ENCODE results near the gene ARID3A.
A peak's percentile ranks its signal among the peaks of the same experiment; 100 is the strongest.

Gene ARID3A

DNA sequence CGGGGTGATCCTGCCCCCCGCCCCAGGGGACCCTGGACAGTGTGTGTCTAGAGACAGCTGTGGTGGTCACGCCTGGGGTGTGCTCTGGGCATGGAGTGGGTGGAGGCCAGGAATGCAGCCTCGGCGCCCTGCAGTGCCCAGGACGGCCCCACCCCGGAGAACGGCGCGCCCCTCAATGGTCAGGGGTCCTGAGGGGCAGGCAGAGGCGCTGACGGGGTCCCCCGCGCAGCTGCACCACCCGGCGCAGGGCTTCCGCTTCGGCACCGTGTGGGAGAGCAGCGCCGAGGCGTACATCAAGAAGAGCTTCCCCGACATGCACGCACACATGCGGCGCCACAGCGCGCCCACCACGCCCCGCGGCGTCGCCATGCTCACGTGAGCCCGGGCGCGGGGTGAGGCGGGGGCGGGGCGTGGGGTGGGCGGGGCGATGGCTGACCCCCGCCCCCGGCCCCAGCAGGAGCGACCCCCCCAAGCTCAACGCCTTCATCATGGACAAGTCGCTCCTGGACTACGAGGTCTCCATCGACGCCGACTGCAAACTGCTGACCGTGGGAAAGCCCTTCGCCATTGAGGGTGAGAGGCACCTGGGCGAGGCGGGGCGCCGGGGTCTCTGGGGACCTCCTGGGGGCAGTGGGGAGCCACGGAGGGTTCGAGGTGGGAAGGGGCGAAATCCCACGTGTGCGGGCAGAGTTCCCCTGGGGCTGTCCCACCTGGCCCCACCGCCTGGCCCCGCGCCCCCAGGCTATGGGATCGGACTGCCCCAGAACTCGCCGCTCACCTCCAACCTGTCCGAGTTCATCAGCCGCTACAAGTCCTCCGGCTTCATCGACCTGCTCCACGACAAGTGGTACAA lies 81.8 kb downstream of the ARID3A start:
- no peaks in the 10 kb centered on the region for H3K36me3 Mint-ChIP-seq
- no peaks in the 10 kb centered on the region for H3K27me3 Mint-ChIP-seq
- H3K4me3 Mint-ChIP-seq, result no peak overlapping the region
- H3K4me1 Mint-ChIP-seq (ENCODE audit: low read depth), result no peaks in the 10 kb centered on the region
- H3K27ac Mint-ChIP-seq, result no peak overlapping the region
- H3K9me3 Mint-ChIP-seq (ENCODE audit: low read depth), result no peaks in the 10 kb centered on the region

DNA sequence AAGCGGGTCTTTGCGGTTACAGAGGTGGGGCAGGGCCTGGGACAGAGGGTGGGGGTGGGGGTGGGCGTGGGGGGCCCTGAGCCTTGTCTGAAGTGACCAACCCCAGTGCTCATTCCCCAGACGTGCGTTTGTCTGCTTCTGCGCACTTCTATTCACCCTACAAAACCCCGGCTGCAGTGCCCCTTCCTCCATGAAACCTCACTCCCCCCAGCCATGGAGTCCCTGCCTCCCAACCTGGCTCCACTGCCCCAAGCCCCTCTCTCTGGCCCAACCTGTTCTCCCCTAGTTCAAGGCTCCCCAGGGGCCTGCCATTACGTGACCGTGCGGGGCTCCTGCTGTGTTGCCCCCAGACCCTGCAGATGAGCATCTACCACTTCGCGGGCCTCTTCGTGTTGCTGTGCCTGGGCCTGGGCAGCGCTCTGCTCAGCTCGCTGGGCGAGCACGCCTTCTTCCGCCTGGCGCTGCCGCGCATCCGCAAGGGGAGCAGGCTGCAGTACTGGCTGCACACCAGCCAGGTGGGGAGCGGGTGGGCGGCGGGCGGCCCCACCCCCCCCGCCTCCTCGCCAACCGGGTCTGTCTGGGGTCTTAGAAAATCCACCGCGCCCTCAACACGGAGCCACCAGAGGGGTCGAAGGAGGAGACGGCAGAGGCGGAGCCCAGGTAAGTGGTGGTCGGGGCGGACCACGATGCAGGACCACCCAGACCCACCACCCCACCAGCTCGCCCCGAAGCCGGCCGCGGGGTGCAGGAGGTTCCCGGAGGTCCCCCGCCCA lies 82.6 kb downstream of the ARID3A start:
- Mint-ChIP-seq H3K27me3 (no peaks in the 10 kb centered on the region), H3K4me1 (ENCODE audit: low read depth) (no peaks in the 10 kb centered on the region), H3K36me3 (no peaks in the 10 kb centered on the region), H3K27ac (no peak overlapping the region), H3K4me3 (no peak overlapping the region), H3K9me3 (ENCODE audit: low read depth) (no peaks in the 10 kb centered on the region)

DNA sequence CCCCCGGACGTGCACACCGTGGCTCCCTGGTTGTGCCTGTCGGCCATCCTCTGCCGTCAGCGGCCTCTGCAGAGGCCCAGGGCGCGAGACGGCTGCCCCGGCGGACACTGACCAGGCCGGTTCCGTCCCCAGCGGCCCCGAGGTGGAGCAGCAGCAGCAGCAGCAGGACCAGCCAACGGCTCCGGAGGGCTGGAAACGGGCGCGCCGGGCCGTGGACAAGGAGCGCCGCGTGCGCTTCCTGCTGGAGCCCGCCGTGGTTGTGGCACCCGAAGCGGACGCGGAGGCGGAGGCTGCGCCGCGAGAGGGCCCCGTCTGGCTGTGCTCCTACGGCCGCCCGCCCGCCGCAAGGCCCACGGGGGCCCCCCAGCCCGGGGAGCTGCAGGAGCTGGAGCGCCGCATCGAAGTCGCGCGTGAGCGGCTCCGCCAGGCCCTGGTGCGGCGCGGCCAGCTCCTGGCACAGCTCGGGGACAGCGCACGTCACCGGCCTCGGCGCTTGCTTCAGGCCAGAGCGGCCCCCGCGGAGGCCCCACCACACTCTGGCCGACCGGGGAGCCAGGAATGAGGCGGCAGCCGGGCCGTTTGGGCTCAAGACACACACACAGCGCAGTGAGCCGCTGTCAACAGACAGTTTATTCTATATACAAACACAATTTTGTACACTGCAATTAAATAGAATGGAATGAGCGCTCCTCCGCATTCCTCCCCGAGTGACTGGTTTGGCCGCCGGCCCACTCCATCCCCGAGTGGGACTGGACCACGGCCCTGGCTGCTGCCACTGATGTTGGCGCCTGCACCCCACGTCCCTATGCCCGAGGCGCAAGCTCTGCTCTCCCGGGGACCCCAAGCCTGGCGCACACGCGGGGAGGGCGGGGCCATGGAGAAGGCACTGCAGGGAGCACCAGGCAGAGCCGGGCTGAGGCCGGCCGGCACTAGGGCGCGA lies 83.5 kb downstream of the ARID3A start:
- H3K27me3 Mint-ChIP-seq, result no peaks in the 10 kb centered on the region
- H3K27ac Mint-ChIP-seq, result no peak overlapping the region
- H3K36me3 Mint-ChIP-seq, result no peaks in the 10 kb centered on the region
- no peak overlapping the region for H3K4me3 Mint-ChIP-seq
- H3K4me1 Mint-ChIP-seq (ENCODE audit: low read depth), result peaks cover 3% of the 10 kb centered on the region
- no peaks in the 10 kb centered on the region for H3K9me3 Mint-ChIP-seq (ENCODE audit: low read depth)

DNA sequence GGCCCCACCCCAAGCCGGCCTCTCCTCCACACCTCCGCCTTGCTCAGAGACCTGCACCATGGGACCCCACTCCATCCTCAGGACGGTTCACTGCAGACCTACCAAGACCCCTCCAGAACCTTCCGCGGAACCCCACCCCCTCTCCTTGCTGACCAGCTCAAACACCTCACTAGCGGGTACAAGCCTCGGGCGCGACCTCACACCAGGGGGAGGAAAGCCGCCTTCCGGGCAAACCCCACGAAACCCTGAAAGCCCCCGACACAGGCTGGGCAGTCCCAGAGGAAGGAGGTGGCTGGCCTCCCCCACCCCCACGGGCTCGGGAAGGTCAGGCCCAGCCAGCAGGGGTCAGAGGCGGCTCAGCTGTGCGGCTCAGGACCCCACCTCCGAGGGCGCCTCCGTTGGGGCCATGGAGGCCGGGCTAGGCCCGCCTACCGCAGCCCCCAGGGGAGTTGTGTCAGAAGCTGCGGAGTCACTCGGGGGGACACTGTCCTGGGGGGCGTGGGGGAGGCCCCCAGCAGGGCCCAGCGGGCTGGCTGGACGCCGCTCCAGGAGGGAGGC lies 84.2 kb downstream of the ARID3A start:
- no peak overlapping the region for H3K4me3 Mint-ChIP-seq
- no peaks in the 10 kb centered on the region for H3K27me3 Mint-ChIP-seq
- H3K9me3 Mint-ChIP-seq (ENCODE audit: low read depth), result no peaks in the 10 kb centered on the region
- H3K27ac Mint-ChIP-seq, result no peak overlapping the region
- H3K4me1 Mint-ChIP-seq (ENCODE audit: low read depth), result peaks cover 3% of the 10 kb centered on the region
- H3K36me3 Mint-ChIP-seq, result no peaks in the 10 kb centered on the region

DNA sequence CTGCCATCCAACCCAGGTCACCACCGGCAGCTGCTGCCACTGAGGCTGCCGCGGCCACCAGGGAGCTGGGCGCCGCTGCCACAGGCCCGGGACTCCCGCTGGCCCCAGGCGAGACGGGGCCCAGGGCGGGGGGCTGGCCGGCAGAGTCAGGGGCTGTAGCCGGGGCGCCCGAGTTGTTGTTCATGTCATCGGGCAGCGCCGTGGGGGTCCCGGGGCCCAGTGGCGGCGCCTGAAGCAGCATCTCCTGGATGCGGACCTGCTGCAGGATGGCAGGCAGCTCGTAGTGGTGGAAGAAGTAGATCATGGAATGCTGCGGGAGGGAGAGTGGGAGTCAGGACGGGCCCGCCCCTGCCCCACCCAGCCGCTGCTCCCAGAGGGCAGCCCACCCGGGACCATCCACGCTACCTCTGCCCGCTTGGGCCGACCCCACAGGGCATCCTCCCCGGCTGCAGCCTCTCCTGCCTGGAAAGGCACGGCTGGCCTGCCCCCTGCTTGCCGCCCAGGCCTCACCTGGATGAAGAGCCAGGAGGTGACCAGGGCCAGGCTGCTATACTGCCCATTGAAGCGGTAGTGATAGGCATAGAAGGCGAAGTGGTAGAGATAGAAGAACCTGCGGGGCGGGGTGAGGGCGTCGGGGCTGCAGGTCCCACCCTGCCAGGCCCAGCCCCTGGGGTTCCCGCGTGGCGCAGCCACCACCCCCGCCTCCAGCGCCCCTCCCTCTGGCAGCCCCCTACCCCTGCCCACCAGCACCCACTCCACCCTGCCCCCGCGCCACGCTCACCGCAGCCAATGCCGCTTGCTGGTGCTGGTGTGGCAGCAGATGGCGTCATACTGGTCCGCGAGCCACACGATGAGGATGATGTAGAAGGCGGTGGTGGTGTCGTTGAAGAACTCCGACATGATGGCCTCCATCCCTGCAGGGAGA lies 85.0 kb downstream of the ARID3A start:
- no peak overlapping the region for H3K4me3 Mint-ChIP-seq
- peaks cover 6% of the 10 kb centered on the region for H3K4me1 Mint-ChIP-seq (ENCODE audit: low read depth)
- H3K27ac Mint-ChIP-seq, result no peak overlapping the region
- H3K9me3 Mint-ChIP-seq (ENCODE audit: low read depth), result no peaks in the 10 kb centered on the region
- H3K27me3 Mint-ChIP-seq, result no peaks in the 10 kb centered on the region
- no peaks in the 10 kb centered on the region for H3K36me3 Mint-ChIP-seq

DNA sequence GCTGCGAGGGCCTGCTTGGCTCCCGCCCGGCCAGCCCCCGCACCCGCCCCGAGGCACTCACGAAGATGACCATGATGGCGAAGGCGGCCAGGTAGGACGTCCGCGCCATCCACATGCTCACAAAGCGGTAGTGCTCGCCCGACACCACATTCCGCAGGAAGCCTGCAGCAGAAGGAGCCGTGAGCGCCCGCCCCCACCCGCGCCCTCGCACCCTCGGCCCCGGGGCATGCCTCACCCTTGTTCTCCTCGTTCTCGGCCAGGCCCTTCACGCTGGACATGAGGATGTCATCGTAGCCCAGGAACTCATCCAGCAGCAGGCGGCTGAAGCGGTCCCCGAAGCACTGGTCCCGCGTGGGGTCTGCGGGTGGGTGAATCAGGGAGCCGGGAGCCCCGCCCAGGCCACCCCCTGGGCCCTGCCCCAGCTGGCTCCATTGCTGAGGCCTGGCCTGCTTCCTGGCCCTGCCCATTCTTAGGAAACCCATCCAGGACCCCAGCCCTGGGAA lies 86.0 kb downstream of the ARID3A start:
- Mint-ChIP-seq H3K9me3 (ENCODE audit: low read depth) (no peaks in the 10 kb centered on the region), H3K4me1 (ENCODE audit: low read depth) (peaks cover 11% of the 10 kb centered on the region), H3K27ac (no peak overlapping the region), H3K4me3 (no peak overlapping the region), H3K27me3 (no peaks in the 10 kb centered on the region), H3K36me3 (no peaks in the 10 kb centered on the region)

DNA sequence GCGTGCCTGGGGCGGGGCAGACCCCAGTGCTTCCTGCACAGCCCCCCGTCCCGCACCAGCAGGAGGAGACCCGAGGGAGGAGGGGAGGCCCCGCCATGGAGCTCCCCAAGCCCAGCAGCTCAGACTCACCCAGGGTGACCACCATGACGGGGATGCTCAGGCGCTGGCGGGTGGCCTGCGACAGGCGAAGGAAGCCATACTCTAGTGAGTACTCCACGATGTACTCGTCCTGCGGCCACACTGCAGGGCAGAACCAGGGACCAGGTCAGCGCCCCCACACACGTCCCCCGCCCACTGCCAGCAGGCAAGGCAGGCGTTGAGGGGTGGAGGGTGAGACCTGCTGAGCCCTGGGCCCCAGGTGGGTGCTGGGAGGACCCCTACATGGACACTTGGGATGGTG lies 86.5 kb downstream of the ARID3A start:
- Mint-ChIP-seq H3K27ac (no peak overlapping the region), H3K4me1 (ENCODE audit: low read depth) (peaks cover 16% of the 10 kb centered on the region), H3K4me3 (no peak overlapping the region)

DNA sequence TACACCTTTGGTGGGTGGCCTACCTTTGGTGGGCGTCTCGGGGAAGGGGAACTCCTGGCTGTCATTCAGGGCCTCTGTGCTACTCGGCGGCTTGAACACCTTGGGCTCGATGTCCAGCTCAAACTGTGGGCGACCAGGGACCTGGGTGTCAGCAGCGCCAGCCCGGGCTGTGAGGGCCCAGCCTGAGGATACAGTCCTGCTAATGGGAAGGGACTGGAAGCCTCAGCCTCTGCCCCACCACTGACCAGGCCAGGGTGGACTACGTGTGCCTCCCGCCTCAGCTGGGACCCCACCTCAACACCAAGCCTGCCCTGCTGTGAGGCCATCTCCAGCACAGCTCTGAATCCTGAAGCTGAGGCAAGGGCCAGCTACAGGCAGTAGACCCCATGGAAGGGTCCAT lies 87.4 kb downstream of the ARID3A start:
- H3K4me3 Mint-ChIP-seq, result no peak overlapping the region
- H3K27me3 Mint-ChIP-seq, result no peaks in the 10 kb centered on the region
- H3K9me3 Mint-ChIP-seq (ENCODE audit: low read depth), result no peaks in the 10 kb centered on the region
- no peak overlapping the region for H3K27ac Mint-ChIP-seq
- peaks cover 22% of the 10 kb centered on the region for H3K4me1 Mint-ChIP-seq (ENCODE audit: low read depth)
- H3K36me3 Mint-ChIP-seq, result no peaks in the 10 kb centered on the region

More for the DNA sequence above, 86.5 kb downstream of the ARID3A start:
- Mint-ChIP-seq H3K36me3 (no peaks in the 10 kb centered on the region), H3K27me3 (no peaks in the 10 kb centered on the region), H3K9me3 (ENCODE audit: low read depth) (no peaks in the 10 kb centered on the region)

DNA sequence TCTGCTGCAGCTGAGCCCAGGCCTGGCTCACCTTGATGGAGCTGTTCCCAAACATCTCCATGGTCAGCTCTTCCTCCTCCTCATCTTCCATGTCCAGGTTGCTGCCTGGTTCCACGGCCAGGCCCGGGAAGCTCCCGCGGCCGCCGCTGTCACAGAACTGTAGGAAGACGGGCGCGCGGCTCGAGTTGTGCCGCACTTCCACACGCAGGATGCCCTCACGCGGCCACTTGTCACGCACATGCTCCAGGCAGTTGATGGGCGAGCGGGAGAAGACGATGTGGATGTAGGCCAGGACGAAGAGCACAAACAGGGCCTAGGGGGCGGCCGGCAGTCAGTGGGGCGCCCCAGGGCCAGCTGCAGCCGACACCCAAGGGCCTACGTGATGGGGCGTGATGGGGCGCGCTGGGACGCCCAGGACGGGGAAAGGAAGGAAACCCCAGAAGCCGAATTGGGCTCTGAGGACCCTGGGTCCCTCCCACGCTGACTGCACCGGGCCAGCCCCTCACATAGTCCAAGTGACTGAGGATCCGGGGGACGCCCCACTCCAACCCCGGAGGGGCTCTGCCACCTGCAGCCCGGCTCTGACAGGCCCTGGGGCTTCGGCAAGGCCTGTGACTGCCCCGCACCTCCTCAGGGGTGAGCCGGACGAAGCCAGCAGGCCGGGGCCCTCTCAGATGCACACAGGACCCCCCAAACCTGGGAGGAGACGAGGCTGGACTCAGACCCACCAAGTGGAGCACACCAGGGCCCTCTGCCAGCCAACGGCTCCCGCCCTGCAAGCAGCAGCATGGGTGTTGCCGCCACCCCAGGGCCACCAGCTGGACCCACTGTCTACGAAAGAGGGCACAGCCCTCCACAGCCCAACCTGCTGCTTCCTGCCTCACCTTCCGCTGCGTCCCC lies 88.6 kb downstream of the ARID3A start:
- Mint-ChIP-seq H3K9me3 (ENCODE audit: low read depth) (no peaks in the 10 kb centered on the region), H3K36me3 (no peaks in the 10 kb centered on the region), H3K27me3 (no peaks in the 10 kb centered on the region), H3K4me1 (ENCODE audit: low read depth) (peaks cover 29% of the 10 kb centered on the region), H3K27ac (no peak overlapping the region), H3K4me3 (no peak overlapping the region)

DNA sequence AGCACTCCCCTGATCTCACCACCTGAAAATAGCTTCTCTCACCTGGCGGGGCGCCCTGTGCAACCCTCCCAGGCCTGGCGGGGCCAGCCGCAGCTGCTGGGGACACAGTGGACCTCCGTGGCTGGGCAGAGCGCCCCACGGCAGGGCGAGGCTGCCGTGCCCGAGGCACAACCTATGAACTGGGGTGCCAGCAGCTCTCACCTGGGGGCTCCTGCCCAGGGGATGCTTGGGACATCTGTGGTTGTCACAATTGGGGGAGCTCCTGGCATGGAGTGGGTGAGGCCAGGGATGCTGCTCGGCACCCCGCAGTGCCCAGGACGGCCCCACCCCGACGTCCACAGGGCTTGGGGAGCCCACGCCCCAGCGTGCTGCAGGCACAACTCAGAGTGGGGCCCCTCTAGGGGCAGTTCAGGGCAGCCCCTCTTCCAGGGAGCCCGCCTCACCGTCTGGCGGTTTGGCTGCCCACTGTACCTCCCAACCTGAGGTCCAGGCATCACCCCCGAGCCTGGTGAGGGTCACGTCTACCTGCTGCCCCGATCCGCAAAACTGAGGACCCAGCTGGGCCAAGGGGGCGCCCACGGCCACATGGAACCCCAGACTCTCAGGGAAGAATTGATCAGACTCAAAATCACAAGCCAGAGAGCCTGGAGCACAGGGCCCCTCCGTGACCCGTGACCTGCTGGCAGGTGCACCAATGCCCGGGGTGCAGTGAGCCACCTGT lies 89.4 kb downstream of the ARID3A start:
- no peak overlapping the region for H3K27ac Mint-ChIP-seq
- H3K36me3 Mint-ChIP-seq, result no peaks in the 10 kb centered on the region
- no peaks in the 10 kb centered on the region for H3K27me3 Mint-ChIP-seq
- H3K4me1 Mint-ChIP-seq (ENCODE audit: low read depth), result peaks cover 31% of the 10 kb centered on the region
- H3K9me3 Mint-ChIP-seq (ENCODE audit: low read depth), result no peaks in the 10 kb centered on the region
- H3K4me3 Mint-ChIP-seq, result no peak overlapping the region

DNA sequence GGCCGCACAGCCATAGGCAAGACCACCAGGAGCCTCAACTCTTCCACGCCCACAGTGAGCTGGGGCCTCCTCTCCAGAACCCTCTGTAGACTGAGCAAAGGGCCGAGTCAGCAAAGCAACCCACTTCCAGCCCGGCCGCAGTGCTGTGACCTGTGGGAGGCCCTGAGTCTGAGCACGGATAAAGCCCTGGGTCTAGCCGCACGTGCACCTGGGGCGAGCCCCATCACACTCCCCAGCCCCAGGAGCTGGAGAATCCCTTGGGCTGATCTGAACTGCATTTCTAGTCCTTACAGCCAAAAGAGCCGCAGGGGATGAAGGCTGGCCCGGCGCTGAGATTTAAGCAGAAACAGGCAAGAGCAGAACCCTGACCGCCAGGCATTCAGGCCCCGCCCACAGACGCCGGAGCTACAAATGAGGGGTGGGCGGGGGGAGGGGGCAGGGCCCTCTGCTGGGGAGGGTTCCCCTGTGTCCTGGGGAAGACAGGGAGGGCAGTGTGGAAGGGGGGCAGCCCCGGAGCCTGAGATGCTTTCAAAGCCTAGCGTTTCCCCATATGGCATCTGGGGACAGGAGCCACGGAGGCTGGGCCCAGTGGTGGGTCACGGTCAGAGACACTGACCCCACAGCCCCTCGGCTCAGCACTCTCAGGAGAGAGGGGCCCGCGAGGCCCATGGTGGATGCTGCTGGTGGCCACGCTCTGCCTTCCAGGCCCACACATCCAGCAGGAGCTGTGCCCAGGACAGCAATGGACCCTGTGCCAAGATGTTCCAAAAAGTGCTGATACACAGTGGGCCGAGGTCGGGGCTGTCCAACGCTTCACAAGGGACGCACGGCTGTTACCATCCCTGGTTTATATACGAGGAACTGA lies 90.2 kb downstream of the ARID3A start:
- Mint-ChIP-seq H3K4me1 (ENCODE audit: low read depth) (peaks cover 31% of the 10 kb centered on the region), H3K4me3 (peak overlapping the region; percentile 17), H3K27me3 (no peaks in the 10 kb centered on the region), H3K27ac (peak overlapping the region; percentile 28), H3K36me3 (no peaks in the 10 kb centered on the region), H3K9me3 (ENCODE audit: low read depth) (no peaks in the 10 kb centered on the region)

Measured in activated naive CD8-positive, alpha-beta T cell (primary cell).